Epithelial cell of prostate (primary cell): ENCODE measurements around the gene TSSK2.
A peak's percentile ranks its signal among the peaks of the same experiment; 100 is the strongest.
"Not testable (repeated sequence)": the region's sequence is repeated elsewhere in the genome, so short reads cannot be mapped to it uniquely, and the experiment has no call there.

Source experiments
- DNase-seq: peaks from one replicate; pipeline ENCODE4 v3.0.0-alpha.2; 2011; ENCODE audit warnings: low read depth, low spot score
- H3K27ac ChIP-seq: fragments of 450-650 bp; 2 replicates; pipeline ENCODE4 v1.5.1; 2017; ENCODE audit warnings: mild to moderate bottlenecking

The TSSK2 gene

DNA sequence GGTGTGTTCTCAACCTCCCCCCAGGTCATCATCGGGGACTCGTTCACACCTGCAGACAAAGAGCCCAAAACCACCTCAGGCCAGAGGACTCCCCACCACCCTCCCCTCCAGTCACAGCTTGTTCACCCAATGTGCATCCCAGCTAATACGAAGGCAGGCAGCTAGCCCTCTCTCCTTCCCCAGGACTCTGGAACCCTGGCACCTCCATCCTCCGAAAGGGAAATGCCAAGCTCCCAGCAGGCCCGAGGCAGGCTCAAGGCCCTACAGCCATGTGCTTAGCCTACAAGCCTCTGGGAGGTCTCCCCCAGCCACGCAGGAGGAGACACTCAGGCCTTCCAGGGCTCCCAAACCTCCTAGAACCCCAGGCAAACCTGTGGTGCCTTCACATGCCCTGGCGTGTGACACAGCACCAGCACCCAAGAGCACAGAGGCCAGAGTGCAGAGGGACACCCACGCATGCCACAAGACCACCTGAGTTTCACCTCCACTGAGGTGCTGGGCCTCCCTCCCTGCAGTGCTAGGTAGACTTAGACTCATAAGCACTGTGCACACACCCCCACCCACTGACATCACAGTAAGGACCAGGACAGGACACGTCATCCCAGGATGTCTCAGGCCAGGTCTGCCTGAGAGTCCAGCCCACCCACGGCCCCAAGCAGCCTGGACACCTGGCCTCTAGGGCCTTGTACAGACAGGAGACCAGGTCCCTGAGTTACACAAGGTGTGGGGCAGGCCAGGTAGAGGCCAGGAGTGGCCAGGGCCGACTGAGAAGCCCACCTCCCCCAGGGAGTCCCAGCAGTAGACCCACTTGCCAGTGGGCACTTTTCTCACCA is 6.5 kb downstream of the TSSK2 start:
- DNase-seq = no peak
- H3K27ac ChIP-seq = no peak overlapping the region

GRCh38 chr22:19138217-19139000 is 7.3 kb downstream of the TSSK2 start:
- DNase-seq = no peak
- H3K27ac ChIP-seq = no peak overlapping the region

GRCh38 chr22:19139001-19139356 is 7.9 kb downstream of the TSSK2 start:
- no peak overlapping the region for H3K27ac ChIP-seq
- no peak for DNase-seq

DNA sequence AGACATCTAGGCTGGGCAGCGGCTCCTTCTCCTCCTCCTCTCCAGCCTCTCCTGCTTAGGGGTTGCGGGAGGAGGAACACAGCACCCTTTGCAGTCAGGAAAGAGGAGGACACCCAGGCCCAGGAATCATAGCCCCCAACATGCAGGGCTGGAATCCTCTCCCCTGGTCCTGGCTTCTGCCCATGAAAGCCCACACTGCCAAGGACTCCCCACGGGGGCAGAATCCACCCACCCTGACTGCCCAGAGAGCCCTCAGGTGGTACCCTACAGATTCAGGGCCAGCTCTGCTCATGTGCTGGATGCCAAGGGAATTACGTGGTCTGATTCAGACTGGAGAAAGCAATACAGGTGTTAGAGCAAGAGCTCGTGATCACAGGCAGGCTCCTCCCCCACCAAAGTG is 8.9 kb downstream of the TSSK2 start:
- no peak for DNase-seq
- H3K27ac ChIP-seq = no peak overlapping the region

GRCh38 chr22:19142394-19142793 is 11.3 kb downstream of the TSSK2 start:
- DNase-seq = no peak
- no peak overlapping the region for H3K27ac ChIP-seq

DNA sequence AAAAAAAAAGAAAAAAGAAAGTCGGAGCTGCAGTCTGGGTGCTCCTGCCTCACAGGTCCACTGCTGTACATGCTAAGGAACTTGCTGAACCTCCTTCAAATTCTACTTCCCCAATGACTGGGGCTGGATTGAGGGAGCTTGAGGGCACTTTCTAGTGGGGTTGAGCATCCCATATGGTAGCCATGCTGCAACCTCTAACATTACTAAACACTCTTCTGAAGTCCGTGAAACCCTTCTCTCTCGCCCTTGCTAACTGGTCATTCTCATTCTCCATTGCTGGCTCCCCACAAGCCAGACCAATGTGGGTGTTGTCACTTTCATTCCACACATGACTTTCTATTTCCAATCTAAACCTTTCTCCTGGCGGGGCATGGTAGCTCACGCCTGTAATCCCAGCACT is 12.1 kb downstream of the TSSK2 start:
- H3K27ac ChIP-seq = no peak overlapping the region
- no peak for DNase-seq

DNA sequence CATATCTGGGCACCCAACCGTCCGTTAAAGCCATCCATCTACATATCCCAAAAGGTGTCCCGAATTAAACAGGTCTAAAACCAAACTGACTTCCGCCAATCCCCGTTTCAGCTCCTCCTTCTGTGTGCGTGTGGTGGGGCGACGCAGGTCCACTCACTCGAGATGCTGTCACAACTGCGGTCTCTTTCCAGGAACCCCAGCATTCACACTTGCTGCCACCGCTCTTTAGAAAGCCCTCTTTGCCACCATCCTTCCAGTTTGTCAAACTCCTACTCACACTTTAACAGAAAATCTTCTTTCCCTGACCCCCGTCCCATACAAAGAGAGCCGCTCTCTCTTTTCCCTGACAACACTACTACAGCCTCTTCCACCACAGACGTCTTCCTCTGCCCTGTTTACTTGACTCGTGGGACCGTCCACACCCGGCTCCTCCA is 12.9 kb downstream of the TSSK2 start:
- H3K27ac ChIP-seq = peak overlapping the region; percentile 29
- no peak for DNase-seq

DNA sequence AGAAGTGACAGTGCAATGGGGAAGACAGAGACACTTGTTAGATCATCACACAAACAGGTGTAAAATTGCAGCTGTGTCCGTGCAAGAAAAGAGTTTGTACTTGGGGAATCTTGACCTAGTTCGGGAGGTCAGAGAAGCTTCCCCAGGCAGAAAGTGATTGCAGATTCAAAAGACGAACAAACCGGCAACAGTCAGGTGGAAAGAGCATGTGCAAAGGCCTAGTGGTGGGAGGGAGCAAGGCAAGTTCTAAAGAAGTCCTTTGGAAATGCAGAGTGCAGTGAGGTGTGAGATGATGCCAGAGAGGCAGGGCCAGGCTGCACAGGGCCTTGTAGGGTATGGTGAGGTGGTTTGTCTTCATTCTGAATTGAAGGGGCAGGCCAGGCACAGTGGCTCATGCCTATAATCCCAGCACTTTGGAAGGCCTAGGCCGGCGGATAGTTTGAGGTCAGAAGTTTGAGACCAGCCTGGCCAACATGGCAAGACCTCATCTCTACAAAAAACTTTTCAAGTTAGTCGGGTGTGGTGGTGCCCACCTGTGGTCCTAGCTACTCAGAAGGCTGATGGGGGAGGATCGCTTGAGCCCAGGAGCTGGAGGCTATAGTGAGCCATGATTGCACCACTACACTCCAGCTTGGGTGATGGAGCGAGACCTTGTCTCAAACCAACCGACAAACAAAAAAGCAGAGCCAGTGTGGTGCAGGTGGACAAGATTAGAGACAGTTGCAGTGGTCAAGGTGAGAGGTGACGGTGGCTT is 15.3 kb downstream of the TSSK2 start:
- no peak for DNase-seq
- H3K27ac ChIP-seq = no peak overlapping the region

DNA sequence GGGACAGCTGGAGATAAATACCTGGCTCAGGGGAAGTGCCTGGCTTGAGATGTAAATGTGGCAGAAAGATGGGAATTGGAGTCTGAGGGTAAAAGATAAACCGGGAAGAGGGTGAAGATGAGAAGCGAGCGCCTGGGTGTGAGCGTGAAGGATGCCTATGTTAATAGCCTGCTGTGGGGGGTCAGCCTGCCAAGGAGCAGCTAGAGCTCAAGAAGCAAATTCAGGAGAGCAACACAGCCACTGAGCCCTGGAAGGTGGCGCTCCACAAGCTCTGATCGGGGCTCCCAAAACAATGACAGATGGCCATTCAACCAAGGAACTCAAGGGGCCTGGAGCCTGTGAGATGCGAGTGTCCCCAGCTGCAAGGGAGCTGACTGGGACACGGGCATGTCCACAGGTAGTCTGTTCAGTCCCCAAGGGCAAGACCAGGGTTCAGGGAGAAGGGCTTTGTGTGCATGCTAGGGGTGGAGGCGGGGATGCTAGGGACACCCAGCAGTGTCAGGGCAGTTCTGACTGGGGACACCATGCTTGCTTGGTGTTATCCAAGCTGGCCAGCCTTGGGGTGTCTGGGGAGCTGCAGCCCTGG is 16.2 kb downstream of the TSSK2 start:
- H3K27ac ChIP-seq = no peak overlapping the region
- no peak for DNase-seq

GRCh38 chr22:19148417-19149046 is 17.4 kb downstream of the TSSK2 start:
- no peak overlapping the region for H3K27ac ChIP-seq
- DNase-seq = no peak

GRCh38 chr22:19149047-19149883 is 18.2 kb downstream of the TSSK2 start:
- no peak for DNase-seq

GRCh38 chr22:19149991-19150390 is 18.9 kb downstream of the TSSK2 start, which contains the start of gene GSC2:
Gene GSC2, minus strand, starts transcription at chr22:19150292. Its CDS starts 9 bp downstream, at chr22:19150283.
- no peak for DNase-seq
- no peak within 1 kb of the TSS for H3K27ac ChIP-seq

More at GRCh38 chr22:19149047-19149883, 18.2 kb downstream of the TSSK2 start:
- no peak overlapping the region for H3K27ac ChIP-seq

GRCh38 chr22:19150482-19151328 is 19.6 kb downstream of the TSSK2 start:
- no peak for DNase-seq
- H3K27ac ChIP-seq = no peak overlapping the region

DNA sequence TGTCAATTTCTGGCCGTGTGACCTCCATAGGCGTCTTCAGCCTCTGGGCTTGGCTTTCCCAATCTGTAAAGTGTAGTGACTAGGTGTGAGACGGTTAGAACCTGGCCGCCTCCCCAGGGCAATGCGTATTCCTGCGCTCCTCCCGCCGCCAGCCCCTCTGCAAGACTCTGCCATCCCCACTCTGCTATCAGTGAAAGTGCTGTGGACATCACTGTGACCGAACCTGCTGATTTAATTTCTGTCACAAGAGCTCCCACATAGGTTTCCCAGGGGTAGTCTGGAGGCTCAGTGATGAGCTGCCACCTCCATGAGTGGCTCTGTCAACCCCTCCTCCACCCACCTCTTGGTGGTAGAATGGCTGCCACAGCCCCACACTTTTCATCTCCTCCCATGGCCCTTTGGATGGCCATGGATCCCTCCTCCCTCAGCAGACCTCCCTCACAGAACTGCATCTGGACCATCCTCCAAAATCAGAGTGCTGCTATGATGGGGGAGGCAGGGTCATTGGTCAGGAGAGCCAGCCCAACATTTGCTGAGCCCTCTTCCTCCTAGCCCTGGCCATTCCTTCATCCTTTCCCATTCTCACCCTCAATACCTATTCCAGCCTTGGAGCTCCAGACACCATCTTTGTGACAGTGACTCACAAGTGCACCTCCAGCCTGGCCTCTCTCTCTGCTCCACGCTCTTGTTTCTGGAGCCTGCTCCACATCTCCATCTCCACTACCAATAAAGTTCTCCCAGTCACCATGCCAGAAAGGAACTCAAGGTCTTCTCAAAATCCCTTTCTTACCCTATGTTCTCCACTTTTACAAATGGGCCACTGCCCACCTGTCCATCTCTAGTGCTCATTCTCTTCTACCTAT is 20.5 kb downstream of the TSSK2 start:
- DNase-seq = no peak
- H3K27ac ChIP-seq = no peak overlapping the region

DNA sequence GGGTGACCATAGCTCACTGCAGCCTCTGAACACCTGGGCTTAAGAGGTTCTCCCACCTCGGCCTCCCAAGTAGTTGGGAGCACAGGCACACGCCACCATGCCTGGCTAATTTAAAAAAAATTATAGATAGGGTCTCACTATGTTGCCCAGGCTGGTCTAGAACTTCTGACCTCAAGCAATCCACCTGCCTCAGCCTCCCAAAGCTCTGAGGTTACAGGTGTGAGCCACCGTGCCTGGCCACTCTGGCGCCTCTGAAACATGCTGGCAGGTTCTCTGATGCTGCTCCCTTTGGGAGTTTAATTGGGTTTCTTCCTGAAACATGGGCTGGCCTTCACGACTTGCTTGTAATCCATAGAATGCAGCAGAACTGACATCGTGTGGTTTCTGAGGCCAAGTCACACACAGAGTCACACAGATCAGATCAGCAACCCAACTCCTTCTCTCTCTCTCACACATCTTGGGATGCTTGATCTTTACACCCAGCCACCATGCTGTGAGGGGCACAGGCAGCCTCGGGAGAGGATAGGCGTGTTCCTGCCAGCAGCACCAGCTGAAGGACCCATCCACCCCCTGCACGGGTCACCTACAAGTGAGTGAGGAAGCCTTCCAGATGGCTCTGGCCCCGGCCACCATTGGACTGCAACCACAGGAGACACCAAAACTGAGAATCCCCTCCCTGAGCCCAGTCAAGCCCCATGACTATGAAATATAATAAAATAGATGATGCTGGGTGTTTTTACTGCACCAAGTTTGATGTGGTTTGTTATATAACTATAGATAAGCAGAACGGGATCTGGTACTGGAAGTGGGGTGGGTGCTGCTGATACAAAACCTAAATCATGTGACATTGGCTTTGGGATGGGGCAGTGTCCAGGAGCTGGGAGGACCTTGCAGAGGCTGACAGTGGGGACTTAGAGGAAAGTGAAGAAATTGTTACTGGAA is 22.1 kb downstream of the TSSK2 start:
- DNase-seq = no peak
- H3K27ac ChIP-seq = no peak overlapping the region

DNA sequence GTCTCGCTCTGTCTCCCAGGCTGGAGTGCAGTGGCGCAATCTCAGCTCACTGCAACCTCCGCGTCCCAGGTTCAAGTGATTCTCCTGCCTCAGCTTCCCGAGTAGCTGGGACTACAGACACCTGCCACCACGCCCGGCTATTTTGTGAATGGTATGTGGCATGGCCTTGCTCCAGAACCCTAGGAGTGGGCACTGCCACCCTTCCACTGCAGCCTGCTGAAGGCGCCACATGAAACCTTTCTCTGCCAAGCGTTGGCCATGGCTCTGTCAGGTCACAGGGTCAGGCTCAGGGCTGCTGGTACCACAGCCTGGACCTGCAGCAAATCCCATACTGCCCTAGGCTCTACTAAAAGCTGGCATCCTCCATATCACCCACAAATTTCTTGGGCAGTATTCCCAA is 25.0 kb downstream of the TSSK2 start:
- not testable (repeated sequence) for DNase-seq, H3K27ac ChIP-seq
